ENCODE measurements around the gene SMAD3.

DNA sequence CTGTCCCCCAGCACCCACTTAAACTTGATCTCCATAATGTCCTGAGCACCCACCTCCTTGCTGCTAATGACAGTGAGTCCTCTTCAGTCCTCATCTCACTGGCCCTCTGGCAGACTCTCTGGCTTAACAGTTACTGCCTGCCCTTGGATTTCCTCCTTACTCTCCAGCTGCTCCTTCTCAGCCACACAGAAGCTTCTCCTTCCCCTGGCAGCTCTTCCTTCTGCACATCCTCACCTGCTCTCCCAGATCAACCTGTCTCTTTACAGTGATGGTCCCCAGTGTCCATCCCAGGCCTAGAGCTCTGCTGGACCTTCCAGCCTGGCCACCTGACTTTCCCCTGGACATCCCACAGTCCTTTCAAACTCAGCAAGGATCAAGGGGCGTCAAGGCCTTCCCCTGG, 47.4 kb upstream of the SMAD3 start:
- TF ChIP-seq, protein P1, sequence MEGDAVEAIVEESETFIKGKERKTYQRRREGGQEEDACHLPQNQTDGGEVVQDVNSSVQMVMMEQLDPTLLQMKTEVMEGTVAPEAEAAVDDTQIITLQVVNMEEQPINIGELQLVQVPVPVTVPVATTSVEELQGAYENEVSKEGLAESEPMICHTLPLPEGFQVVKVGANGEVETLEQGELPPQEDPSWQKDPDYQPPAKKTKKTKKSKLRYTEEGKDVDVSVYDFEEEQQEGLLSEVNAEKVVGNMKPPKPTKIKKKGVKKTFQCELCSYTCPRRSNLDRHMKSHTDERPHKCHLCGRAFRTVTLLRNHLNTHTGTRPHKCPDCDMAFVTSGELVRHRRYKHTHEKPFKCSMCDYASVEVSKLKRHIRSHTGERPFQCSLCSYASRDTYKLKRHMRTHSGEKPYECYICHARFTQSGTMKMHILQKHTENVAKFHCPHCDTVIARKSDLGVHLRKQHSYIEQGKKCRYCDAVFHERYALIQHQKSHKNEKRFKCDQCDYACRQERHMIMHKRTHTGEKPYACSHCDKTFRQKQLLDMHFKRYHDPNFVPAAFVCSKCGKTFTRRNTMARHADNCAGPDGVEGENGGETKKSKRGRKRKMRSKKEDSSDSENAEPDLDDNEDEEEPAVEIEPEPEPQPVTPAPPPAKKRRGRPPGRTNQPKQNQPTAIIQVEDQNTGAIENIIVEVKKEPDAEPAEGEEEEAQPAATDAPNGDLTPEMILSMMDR (IDR thresholded peaks at IDR 0.05; ENCODE audit: borderline replicate concordance, extremely low read depth, low read length, poor library complexity, severe bottlenecking), result no peak
- no peak for TF ChIP-seq EZH2 (IDR thresholded peaks at IDR 0.05; ENCODE audit: borderline replicate concordance, low read depth, low read length, severe bottlenecking)
